Sigmoid colon (tissue), 4 donors: ENCODE data around the gene ABI3BP.

Source experiments
- CTCF ChIP-seq, 4 experiments: fragments of 450-650 bp in 3 of 4; fragments of 200-600 bp in 1 of 4; IDR thresholded peaks; one replicate each; pipeline ENCODE4 v1.5.1; 2016 to 2019; ENCODE audit warnings: antibody characterized with exemption in 4 of 4, mild to moderate bottlenecking in 3 of 4, moderate library complexity in 2 of 4
- EP300 ChIP-seq, 4 donors: sonication (generic); formaldehyde crosslinking; IDR thresholded peaks; one replicate each; pipeline ENCODE4 v1.6.1; 2017; ENCODE audit warnings: antibody characterized with exemption in 4 of 4
- POLR2A ChIP-seq, 2 donors: fragments of 450-650 bp; IDR thresholded peaks; one replicate each; pipeline ENCODE4 v1.6.1; 2016; ENCODE audit warnings: antibody characterized with exemption in 2 of 2, mild to moderate bottlenecking in 2 of 2, moderate library complexity in 2 of 2

DNA sequence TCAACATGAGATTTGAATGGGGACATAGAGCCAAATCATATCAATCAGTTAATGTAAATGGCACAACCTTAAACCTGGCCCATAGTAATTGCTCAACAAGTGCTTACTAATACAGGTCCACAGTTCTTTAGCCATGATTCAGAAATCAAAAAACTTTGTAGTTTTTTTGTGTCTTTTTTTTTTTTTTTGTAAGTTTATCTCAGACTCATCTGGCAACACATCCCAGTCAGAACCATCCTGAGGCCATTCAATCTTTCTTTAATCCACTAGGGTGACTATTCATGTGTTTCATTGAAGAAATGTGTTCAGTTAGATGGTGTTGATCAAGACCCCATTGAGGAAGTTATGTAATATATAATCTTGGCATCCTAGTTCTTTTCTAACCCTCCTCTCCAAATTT, 65.4 kb downstream of the ABI3BP start:
- no peak for TF ChIP-seq CTCF (IDR thresholded peaks at IDR 0.05)
- no peak for TF ChIP-seq EP300 (IDR thresholded peaks at IDR 0.05)
- TF ChIP-seq POLR2A (IDR thresholded peaks at IDR 0.05), result no peak
